Mesendoderm (in vitro differentiated cells): Measurements from ENCODE around the gene MEIKIN.

Experiments used
- DNase-seq: peaks from one replicate; pipeline ENCODE4 v3.0.0; 2013
- H2AK5ac ChIP-seq: 2 replicates; pipeline ENCODE4 v1.6.1; 2013; ENCODE audit warnings: low read length, inconsistent platforms
- H2BK120ac ChIP-seq: 2 replicates; pipeline ENCODE4 v1.6.1; 2013; ENCODE audit warnings: low read depth, mild to moderate bottlenecking, low read length, moderate library complexity, mixed read lengths
- H2BK15ac ChIP-seq: replicated peaks from 2 replicates; pipeline ENCODE4 v1.6.1; 2013; ENCODE audit warnings: low read depth, mild to moderate bottlenecking, moderate library complexity
- H2BK5ac ChIP-seq: 2 replicates; pipeline ENCODE4 v1.6.1; 2013; ENCODE audit warnings: low read length, inconsistent platforms
- H3K18ac ChIP-seq: 2 replicates; pipeline ENCODE4 v1.6.1; 2013; ENCODE audit warnings: mild to moderate bottlenecking, low read length, mixed read lengths
- H3K23ac ChIP-seq: one replicate; pipeline ENCODE4 v1.6.1; 2013; ENCODE audit warnings: low read length
- H3K27ac ChIP-seq: 2 replicates; pipeline ENCODE4 v1.5.1; 2013; ENCODE audit warnings: low read depth, mild to moderate bottlenecking, inconsistent platforms, low read length, moderate library complexity
- H3K27me3 ChIP-seq: 2 replicates; pipeline ENCODE4 v1.6.1; 2013; ENCODE audit warnings: low read length, control low read depth, mild to moderate bottlenecking, inconsistent platforms; ENCODE audit not compliant: insufficient read depth, poor library complexity
- H3K36me3 ChIP-seq: 2 replicates; pipeline ENCODE4 v1.6.1; 2013; ENCODE audit warnings: low read length, inconsistent platforms; ENCODE audit not compliant: control insufficient read depth, insufficient read depth
- H3K4ac ChIP-seq: one replicate; pipeline ENCODE4 v1.6.1; 2013; ENCODE audit warnings: low read depth, mild to moderate bottlenecking, low read length, moderate library complexity
- H3K4me1 ChIP-seq: 2 replicates; pipeline ENCODE4 v1.6.1; 2013; ENCODE audit warnings: low read depth, low read length, inconsistent platforms; ENCODE audit not compliant: control insufficient read depth
- H3K4me2 ChIP-seq: 2 replicates; pipeline ENCODE4 v1.6.1; 2013; ENCODE audit warnings: low read length
- H3K4me3 ChIP-seq: 2 replicates; pipeline ENCODE4 v1.5.1; 2013; ENCODE audit warnings: mild to moderate bottlenecking, low read length
- H3K56ac ChIP-seq: one replicate; pipeline ENCODE4 v1.6.1; 2013; ENCODE audit warnings: low read length
- H3K79me1 ChIP-seq: 2 replicates; pipeline ENCODE4 v1.6.1; 2013; ENCODE audit warnings: low read length, inconsistent platforms
- H3K79me2 ChIP-seq: 2 replicates; pipeline ENCODE4 v1.6.1; 2013; ENCODE audit warnings: mild to moderate bottlenecking, low read length; ENCODE audit not compliant: control insufficient read depth, insufficient read depth
- H3K9ac ChIP-seq: 2 replicates; pipeline ENCODE4 v1.6.1; 2013; ENCODE audit warnings: low read length, inconsistent platforms
- H4K5ac ChIP-seq: one replicate; pipeline ENCODE4 v1.6.1; 2013; ENCODE audit warnings: low read length
- H4K8ac ChIP-seq: one replicate; pipeline ENCODE4 v1.6.1; 2013; ENCODE audit warnings: low read depth, mild to moderate bottlenecking, control low read depth, low read length, moderate library complexity
- WGBS: extraction: QIAGEN DNeasy Blood & Tissue Kit; methylation state at CpG from one replicate; pipeline ENCODE4 v1.1.7; 2013; ENCODE audit warnings: low lambda C conversion rate, missing lambda C conversion rate; ENCODE audit not compliant: insufficient coverage; ENCODE audit errors: extremely low coverage; 5-methylcytosine and 5-hydroxymethylcytosine counted together

MEIKIN gene

DNA sequence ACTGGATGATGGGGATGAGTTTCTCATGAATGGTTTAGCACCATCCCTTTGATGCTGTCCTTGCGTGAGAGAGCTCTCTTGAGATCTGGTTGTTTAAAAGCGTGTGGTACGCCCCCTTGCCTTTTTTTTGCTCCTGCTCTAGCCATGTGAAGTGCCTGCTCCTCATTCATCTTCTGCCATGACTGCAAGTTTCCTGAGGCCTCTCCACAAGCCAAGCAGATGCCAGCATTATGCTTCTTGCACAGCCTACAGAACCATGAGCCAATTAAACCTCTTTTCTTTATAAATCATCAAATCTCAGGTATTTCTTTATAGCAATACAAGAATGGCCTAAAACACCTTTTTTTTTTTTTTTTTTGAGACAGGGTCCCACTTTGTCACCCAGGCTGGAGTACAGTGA lies 181.5 kb downstream of the MEIKIN start:
- no peaks in the 10 kb centered on the region for H3K79me2 ChIP-seq
- no peaks in the 10 kb centered on the region for H3K36me3 ChIP-seq
- WGBS, result no CpG with 5 or more reads among the region's 3 CpGs
- H3K23ac ChIP-seq, result no peak overlapping the region
- H3K4me1 ChIP-seq, result no peaks in the 10 kb centered on the region
- H3K79me1 ChIP-seq, result peaks cover 4% of the 10 kb centered on the region
- H4K8ac ChIP-seq, result no peak overlapping the region
- H3K4me2 ChIP-seq, result no peak overlapping the region
- no peak overlapping the region for H2BK5ac ChIP-seq
- H4K5ac ChIP-seq, result no peak overlapping the region
- H2AK5ac ChIP-seq, result no peak overlapping the region
- H2BK15ac ChIP-seq, result no peak overlapping the region
- DNase-seq, result no peak
- H3K4ac ChIP-seq, result no peak overlapping the region
- no peak overlapping the region for H3K9ac ChIP-seq
- no peak overlapping the region for H3K4me3 ChIP-seq
- H3K27ac ChIP-seq, result no peak overlapping the region
- no peak overlapping the region for H2BK120ac ChIP-seq
- no peak overlapping the region for H3K18ac ChIP-seq
- no peaks in the 10 kb centered on the region for H3K27me3 ChIP-seq
- no peak overlapping the region for H3K56ac ChIP-seq

DNA sequence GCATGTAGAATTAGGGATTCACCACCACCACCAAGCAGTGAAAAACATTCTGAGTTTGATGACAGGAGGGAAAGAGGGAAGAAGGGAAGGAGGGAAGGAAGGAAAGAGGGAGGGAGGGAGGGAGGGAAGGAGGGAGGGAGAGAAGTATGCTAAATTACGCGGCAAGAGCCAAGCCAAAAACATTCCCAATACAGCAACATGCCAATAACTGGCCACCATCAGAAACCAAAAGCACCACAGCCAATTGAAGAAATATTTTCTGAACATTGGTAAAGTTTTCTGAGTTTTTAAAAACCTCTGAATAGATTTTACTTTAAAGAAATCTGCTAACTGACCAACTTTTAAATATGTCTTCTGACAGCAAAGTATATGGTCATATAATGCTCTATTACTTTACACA lies 184.7 kb downstream of the MEIKIN start:
- Histone ChIP-seq H2BK120ac (no peak overlapping the region), H3K27me3 (no peaks in the 10 kb centered on the region), H3K4me3 (no peak overlapping the region), H3K27ac (no peak overlapping the region), H3K9ac (no peak overlapping the region), H4K8ac (no peak overlapping the region), H3K79me1 (peaks cover 5% of the 10 kb centered on the region), H3K4ac (no peak overlapping the region), H3K36me3 (no peaks in the 10 kb centered on the region), H3K79me2 (peaks cover 2% of the 10 kb centered on the region), H3K23ac (no peak overlapping the region), H4K5ac (no peak overlapping the region), H2AK5ac (no peak overlapping the region), H3K4me1 (peaks cover 2% of the 10 kb centered on the region), H2BK5ac (no peak overlapping the region), H3K56ac (no peak overlapping the region), H3K4me2 (no peak overlapping the region), H3K18ac (no peak overlapping the region), H2BK15ac (no peak overlapping the region)
- WGBS, result no CpG with 5 or more reads among the region's 2 CpGs
- no peak for DNase-seq

DNA sequence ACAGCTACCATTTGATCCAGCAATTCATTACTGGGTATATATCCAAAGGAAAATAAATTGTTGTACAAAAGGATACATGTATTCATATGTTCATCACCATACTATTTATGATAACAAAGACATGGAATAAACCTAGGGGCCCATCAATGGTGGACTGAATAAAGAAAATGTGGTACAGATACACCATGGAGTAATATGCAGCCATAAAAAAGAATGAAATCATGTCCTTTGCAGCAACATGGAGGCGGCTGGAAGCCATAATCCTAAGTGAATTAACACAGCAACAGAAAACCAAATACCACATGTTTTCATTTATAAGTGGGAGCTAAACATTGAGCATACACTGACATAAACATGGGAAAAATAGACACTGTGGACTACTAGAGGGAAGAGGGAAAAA lies 185.8 kb downstream of the MEIKIN start:
- no peak overlapping the region for H2AK5ac ChIP-seq
- H2BK15ac ChIP-seq, result no peak overlapping the region
- peaks cover 2% of the 10 kb centered on the region for H3K4me1 ChIP-seq
- H3K23ac ChIP-seq, result no peak overlapping the region
- no peak overlapping the region for H3K27ac ChIP-seq
- H3K18ac ChIP-seq, result no peak overlapping the region
- no peak overlapping the region for H3K4me3 ChIP-seq
- no peak overlapping the region for H3K9ac ChIP-seq
- no peak overlapping the region for H4K5ac ChIP-seq
- H3K56ac ChIP-seq, result no peak overlapping the region
- H3K4me2 ChIP-seq, result no peak overlapping the region
- no peak overlapping the region for H3K4ac ChIP-seq
- H3K79me2 ChIP-seq, result peaks cover 2% of the 10 kb centered on the region
- H2BK120ac ChIP-seq, result no peak overlapping the region
- no peak overlapping the region for H2BK5ac ChIP-seq
- no peaks in the 10 kb centered on the region for H3K36me3 ChIP-seq
- no CpG with 5 or more reads among the region's 1 CpG for WGBS
- H4K8ac ChIP-seq, result no peak overlapping the region
- H3K27me3 ChIP-seq, result no peaks in the 10 kb centered on the region
- DNase-seq, result no peak
- H3K79me1 ChIP-seq, result peaks cover 5% of the 10 kb centered on the region

DNA sequence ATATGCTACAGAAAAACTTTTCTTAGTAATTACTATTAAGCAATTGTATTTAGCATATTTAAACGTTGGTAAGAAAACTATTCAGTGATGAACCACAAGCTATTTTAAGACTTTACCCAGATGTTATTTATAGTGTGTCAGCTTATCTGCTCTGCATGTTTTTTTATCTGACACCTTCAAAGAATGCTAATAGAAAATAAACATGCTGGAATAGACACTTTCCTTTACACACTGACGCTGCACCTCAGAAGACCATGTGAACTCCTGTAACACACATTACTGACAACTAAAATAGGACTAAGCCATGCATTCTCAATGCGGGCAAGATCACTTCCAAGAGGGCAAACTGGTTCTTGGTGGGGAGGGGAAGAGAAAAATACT lies 187.0 kb downstream of the MEIKIN start:
- DNase-seq, result peak; percentile 2
- no peak overlapping the region for H2AK5ac ChIP-seq
- no peak overlapping the region for H3K4me3 ChIP-seq
- H3K4me1 ChIP-seq, result peaks cover 2% of the 10 kb centered on the region
- H3K36me3 ChIP-seq, result no peaks in the 10 kb centered on the region
- H2BK120ac ChIP-seq, result no peak overlapping the region
- peaks cover 6% of the 10 kb centered on the region for H3K79me1 ChIP-seq
- no peak overlapping the region for H3K27ac ChIP-seq
- H3K4me2 ChIP-seq, result no peak overlapping the region
- H3K18ac ChIP-seq, result no peak overlapping the region
- no peaks in the 10 kb centered on the region for H3K27me3 ChIP-seq
- no peak overlapping the region for H3K56ac ChIP-seq
- no peak overlapping the region for H3K9ac ChIP-seq
- no peak overlapping the region for H4K8ac ChIP-seq
- no peak overlapping the region for H3K23ac ChIP-seq
- H2BK5ac ChIP-seq, result no peak overlapping the region
- H3K79me2 ChIP-seq, result peaks cover 2% of the 10 kb centered on the region
- no peak overlapping the region for H3K4ac ChIP-seq
- no peak overlapping the region for H4K5ac ChIP-seq
- WGBS, result no CpG with 5 or more reads among the region's 3 CpGs
- H2BK15ac ChIP-seq, result no peak overlapping the region

DNA sequence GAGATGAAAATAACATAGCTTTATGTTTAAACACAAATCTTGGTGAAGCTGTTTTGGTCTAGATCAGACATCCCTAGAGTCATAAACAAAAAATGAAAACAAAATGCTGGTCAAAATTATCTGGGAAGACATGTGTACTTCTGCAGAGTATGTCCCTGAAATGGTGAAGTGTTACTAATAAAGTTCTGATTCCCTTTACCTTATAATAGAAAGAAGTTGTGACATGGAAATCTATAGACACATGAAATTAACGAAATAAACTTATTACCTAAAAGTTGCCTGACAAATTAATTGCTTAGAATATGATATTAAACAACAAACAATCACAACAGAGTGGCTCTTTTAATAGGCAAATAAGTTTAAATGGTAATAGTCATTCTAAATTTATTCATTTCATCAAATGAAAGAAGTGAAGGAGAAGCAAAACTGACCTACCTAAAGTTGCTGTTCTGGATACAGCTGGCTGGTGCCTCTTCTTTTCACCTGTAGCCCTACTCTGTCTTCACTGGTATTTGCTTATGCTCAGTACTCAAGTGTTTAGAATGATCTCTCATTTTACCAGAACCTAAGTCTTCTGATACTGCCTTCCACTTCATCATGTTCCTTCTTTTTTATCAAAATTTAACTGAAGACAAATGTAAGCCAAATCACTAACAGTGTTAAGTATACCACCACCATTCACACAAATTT lies 187.5 kb downstream of the MEIKIN start:
- peaks cover 2% of the 10 kb centered on the region for H3K4me1 ChIP-seq
- WGBS, result no CpG with 5 or more reads among the region's 1 CpG

More for the DNA sequence above, 187.5 kb downstream of the MEIKIN start:
- peaks cover 6% of the 10 kb centered on the region for H3K79me1 ChIP-seq
- H3K36me3 ChIP-seq, result no peaks in the 10 kb centered on the region
- H3K4ac ChIP-seq, result no peak overlapping the region
- no peak for DNase-seq
- no peak overlapping the region for H2BK5ac ChIP-seq
- H3K27me3 ChIP-seq, result no peaks in the 10 kb centered on the region
- no peak overlapping the region for H3K9ac ChIP-seq
- H3K56ac ChIP-seq, result no peak overlapping the region
- H3K79me2 ChIP-seq, result peaks cover 2% of the 10 kb centered on the region
- H3K4me3 ChIP-seq, result no peak overlapping the region
- no peak overlapping the region for H2AK5ac ChIP-seq
- no peak overlapping the region for H3K23ac ChIP-seq
- H3K27ac ChIP-seq, result no peak overlapping the region
- no peak overlapping the region for H3K18ac ChIP-seq
- H4K5ac ChIP-seq, result no peak overlapping the region
- H4K8ac ChIP-seq, result no peak overlapping the region
- H3K4me2 ChIP-seq, result no peak overlapping the region
- H2BK15ac ChIP-seq, result no peak overlapping the region
- no peak overlapping the region for H2BK120ac ChIP-seq
